ENCODE results near the gene CCR8. TPM values are rescaled to one million over a fixed set of nuclear protein-coding genes. Genes with fewer than 3 reads are reported as not detected.

CCR8 gene
- total RNA-seq, 1 donor = not detected

GRCh38 chr3:39291903-39292329, 37.6 kb upstream of the CCR8 start:
- Histone ChIP-seq H4K20me1 (ENCODE audit: insufficient read depth, low read length) (no peaks in the 10 kb centered on the region), H2AFZ (ENCODE audit: low read length) (no peak overlapping the region), H3K9me3 (ENCODE audit: low read depth, low read length) (no peaks in the 10 kb centered on the region), H3K36me3 (ENCODE audit: insufficient read depth, low read length) (no peaks in the 10 kb centered on the region), H3K79me2 (ENCODE audit: insufficient read depth, low read length) (no peaks in the 10 kb centered on the region), H3K4me3 (ENCODE audit: insufficient read depth, low read length) (no peak overlapping the region), H3K4me2 (ENCODE audit: insufficient read depth, low read length) (no peak overlapping the region), H3K27ac (ENCODE audit: low read depth, low read length) (no peak overlapping the region), H3K27me3 (ENCODE audit: insufficient read depth, low read length) (no peaks in the 10 kb centered on the region), H3K4me1 (ENCODE audit: insufficient read depth, low read length) (no peaks in the 10 kb centered on the region)
- TF ChIP-seq CTCF (IDR thresholded peaks at IDR 0.05; ENCODE audit: extremely low read depth, low read depth, low read length) = peak; percentile 91
- DNase-seq (ENCODE audit: insufficient read length, low spot score, missing footprints) = peak; percentile 91

GRCh38 chr3:39292961-39293360, 36.5 kb upstream of the CCR8 start:
- Histone ChIP-seq H3K27ac (ENCODE audit: low read depth, low read length) (no peak overlapping the region), H2AFZ (ENCODE audit: low read length) (no peak overlapping the region), H4K20me1 (ENCODE audit: insufficient read depth, low read length) (no peaks in the 10 kb centered on the region), H3K9me3 (ENCODE audit: low read depth, low read length) (no peaks in the 10 kb centered on the region), H3K79me2 (ENCODE audit: insufficient read depth, low read length) (no peaks in the 10 kb centered on the region), H3K27me3 (ENCODE audit: insufficient read depth, low read length) (no peaks in the 10 kb centered on the region), H3K4me2 (ENCODE audit: insufficient read depth, low read length) (no peak overlapping the region), H3K4me3 (ENCODE audit: insufficient read depth, low read length) (no peak overlapping the region), H3K4me1 (ENCODE audit: insufficient read depth, low read length) (no peaks in the 10 kb centered on the region), H3K36me3 (ENCODE audit: insufficient read depth, low read length) (no peaks in the 10 kb centered on the region)
- no peak for TF ChIP-seq CTCF (IDR thresholded peaks at IDR 0.05; ENCODE audit: extremely low read depth, low read depth, low read length)
- no peak for DNase-seq (ENCODE audit: insufficient read length, low spot score, missing footprints)

GRCh38 chr3:39294446-39295183, 34.9 kb upstream of the CCR8 start:
- Histone ChIP-seq H2AFZ (ENCODE audit: low read length) (peak overlapping the region; percentile 34), H3K4me2 (ENCODE audit: insufficient read depth, low read length) (no peak overlapping the region), H3K36me3 (ENCODE audit: insufficient read depth, low read length) (no peaks in the 10 kb centered on the region), H3K27me3 (ENCODE audit: insufficient read depth, low read length) (no peaks in the 10 kb centered on the region), H3K27ac (ENCODE audit: low read depth, low read length) (no peak overlapping the region), H3K79me2 (ENCODE audit: insufficient read depth, low read length) (no peaks in the 10 kb centered on the region), H3K4me1 (ENCODE audit: insufficient read depth, low read length) (no peaks in the 10 kb centered on the region), H3K4me3 (ENCODE audit: insufficient read depth, low read length) (no peak overlapping the region), H3K9me3 (ENCODE audit: low read depth, low read length) (no peaks in the 10 kb centered on the region), H4K20me1 (ENCODE audit: insufficient read depth, low read length) (no peaks in the 10 kb centered on the region)
- TF ChIP-seq CTCF (IDR thresholded peaks at IDR 0.05; ENCODE audit: extremely low read depth, low read depth, low read length) = no peak
- DNase-seq (ENCODE audit: insufficient read length, low spot score, missing footprints) = peak; percentile 68

DNA sequence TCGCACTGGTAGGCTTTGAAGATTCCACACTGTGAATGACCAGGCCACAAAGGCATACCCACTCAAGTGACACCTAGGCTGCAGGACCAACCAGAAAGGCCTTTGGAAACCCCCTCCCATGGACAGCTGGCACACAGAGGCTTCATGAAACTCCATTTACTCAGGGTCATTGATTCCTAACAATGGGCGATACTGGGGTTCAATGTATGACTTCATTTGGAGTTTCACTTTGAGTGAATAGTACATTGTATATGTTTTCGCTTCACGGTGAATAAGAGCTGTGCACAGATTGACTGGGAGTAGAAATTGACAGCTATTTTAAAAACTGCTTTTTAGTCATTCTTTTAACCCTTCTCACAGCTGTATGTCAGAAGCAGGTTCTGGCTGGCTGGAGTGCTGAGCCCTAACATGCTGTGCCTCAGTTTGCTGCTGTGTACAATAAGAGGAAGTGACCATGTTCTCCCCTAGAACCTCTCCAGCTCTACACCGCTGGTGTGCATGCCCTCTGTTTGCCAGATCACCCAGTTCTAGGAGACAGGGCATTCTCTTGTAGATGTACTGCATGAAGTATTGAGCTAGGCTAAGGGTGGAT, 34.2 kb upstream of the CCR8 start:
- no peak overlapping the region for H3K27ac ChIP-seq (ENCODE audit: low read depth, low read length)
- H3K4me2 ChIP-seq (ENCODE audit: insufficient read depth, low read length) = no peak overlapping the region
- TF ChIP-seq CTCF (IDR thresholded peaks at IDR 0.05; ENCODE audit: extremely low read depth, low read depth, low read length) = no peak
- H3K27me3 ChIP-seq (ENCODE audit: insufficient read depth, low read length) = no peaks in the 10 kb centered on the region
- no peak for DNase-seq (ENCODE audit: insufficient read length, low spot score, missing footprints)
- H4K20me1 ChIP-seq (ENCODE audit: insufficient read depth, low read length) = no peaks in the 10 kb centered on the region
- H3K36me3 ChIP-seq (ENCODE audit: insufficient read depth, low read length) = no peaks in the 10 kb centered on the region
- no peaks in the 10 kb centered on the region for H3K4me1 ChIP-seq (ENCODE audit: insufficient read depth, low read length)
- H3K4me3 ChIP-seq (ENCODE audit: insufficient read depth, low read length) = no peak overlapping the region
- no peaks in the 10 kb centered on the region for H3K79me2 ChIP-seq (ENCODE audit: insufficient read depth, low read length)
- H3K9me3 ChIP-seq (ENCODE audit: low read depth, low read length) = no peaks in the 10 kb centered on the region
- H2AFZ ChIP-seq (ENCODE audit: low read length) = no peak overlapping the region
